Neural progenitor cell (in vitro differentiated cells): Measurements from ENCODE around the gene TRIO.

ENCODE experiments used
- EZH2 ChIP-seq: fragments of 200-600 bp; sonication (generic); IDR thresholded peaks from 2 replicates; pipeline ENCODE4 v1.6.1; 2017; ENCODE audit warnings: antibody characterized with exemption, mild to moderate bottlenecking, moderate library complexity
- EZH2phosphoT487 ChIP-seq: fragments of 200-600 bp; sonication (generic); IDR thresholded peaks from 2 replicates; pipeline ENCODE4 v1.6.1; 2017; ENCODE audit warnings: antibody characterized with exemption
- TF ChIP-seq, protein P1 (sequence below): fragments of 200-600 bp; sonication (generic); IDR thresholded peaks from 2 replicates; pipeline ENCODE4 v1.5.1; 2017; ENCODE audit warnings: antibody characterized with exemption, mild to moderate bottlenecking

DNA sequence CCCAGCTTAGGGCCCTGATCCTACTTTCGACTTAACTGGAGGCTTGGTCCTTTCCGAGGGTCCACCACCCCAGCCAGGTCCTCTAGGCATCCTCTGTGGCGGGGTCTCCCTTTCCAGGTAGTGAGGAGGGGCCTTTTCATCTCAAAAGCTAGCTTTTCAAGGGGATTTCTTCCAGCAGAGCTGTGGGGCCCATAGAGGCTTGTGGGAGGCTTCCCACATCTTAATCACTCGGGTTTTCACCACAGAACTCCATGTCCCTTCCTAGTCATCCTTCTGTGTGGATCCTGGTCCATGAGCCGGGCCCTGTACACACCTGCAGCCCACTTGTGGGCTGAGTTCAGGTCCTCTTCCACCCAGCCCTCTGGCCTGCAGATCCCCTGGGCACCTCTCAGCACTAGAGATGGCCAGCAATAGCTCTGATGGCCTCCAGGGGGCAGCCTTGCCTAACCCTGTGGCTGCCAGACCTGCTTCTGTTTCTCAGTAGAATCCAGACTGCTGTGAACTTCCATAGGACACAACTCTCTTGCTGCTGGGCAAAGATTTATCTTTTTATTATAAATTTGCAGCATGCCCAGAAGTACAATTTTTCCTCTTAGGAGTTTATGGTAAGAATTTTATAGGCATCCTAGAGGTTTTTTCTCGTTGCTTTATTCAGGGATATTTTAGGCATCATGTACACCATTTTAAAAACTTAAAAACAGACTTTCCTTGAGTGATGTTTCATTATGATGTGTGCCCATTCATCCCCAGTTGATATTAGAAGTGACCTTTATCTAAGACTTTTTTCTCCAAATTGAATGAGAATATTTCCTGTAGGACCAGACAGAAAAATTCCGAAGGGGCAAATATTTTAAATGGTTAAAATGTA, 208.9 kb downstream of the TRIO start:
- TF ChIP-seq, protein P1, sequence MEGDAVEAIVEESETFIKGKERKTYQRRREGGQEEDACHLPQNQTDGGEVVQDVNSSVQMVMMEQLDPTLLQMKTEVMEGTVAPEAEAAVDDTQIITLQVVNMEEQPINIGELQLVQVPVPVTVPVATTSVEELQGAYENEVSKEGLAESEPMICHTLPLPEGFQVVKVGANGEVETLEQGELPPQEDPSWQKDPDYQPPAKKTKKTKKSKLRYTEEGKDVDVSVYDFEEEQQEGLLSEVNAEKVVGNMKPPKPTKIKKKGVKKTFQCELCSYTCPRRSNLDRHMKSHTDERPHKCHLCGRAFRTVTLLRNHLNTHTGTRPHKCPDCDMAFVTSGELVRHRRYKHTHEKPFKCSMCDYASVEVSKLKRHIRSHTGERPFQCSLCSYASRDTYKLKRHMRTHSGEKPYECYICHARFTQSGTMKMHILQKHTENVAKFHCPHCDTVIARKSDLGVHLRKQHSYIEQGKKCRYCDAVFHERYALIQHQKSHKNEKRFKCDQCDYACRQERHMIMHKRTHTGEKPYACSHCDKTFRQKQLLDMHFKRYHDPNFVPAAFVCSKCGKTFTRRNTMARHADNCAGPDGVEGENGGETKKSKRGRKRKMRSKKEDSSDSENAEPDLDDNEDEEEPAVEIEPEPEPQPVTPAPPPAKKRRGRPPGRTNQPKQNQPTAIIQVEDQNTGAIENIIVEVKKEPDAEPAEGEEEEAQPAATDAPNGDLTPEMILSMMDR = peak; percentile 98
- TF ChIP-seq EZH2phosphoT487 (no peak), EZH2 (no peak)
